ENCODE data around the gene DTL. TPM values are rescaled to one million over a fixed set of nuclear protein-coding genes. Genes with fewer than 3 reads are reported as not detected.

DTL gene
- total and polyA plus RNA-seq, 2 of the 13 experiments (the other 11 are each of a cell fraction or from before 2014, with no cell fraction given): 10.4 to 32.8 TPM

GRCh38 chr1:212030936-212031528 lies 4.5 kb upstream of the DTL start (continued):
- no peak for TF ChIP-seq MEIS1 (CRISPR knock-in tag; IDR thresholded peaks at IDR 0.05; ENCODE audit: borderline replicate concordance)
- TF ChIP-seq TBX2 (CRISPR knock-in tag; IDR thresholded peaks at IDR 0.05; ENCODE audit: borderline replicate concordance): no peak
- TF ChIP-seq, protein P1, sequence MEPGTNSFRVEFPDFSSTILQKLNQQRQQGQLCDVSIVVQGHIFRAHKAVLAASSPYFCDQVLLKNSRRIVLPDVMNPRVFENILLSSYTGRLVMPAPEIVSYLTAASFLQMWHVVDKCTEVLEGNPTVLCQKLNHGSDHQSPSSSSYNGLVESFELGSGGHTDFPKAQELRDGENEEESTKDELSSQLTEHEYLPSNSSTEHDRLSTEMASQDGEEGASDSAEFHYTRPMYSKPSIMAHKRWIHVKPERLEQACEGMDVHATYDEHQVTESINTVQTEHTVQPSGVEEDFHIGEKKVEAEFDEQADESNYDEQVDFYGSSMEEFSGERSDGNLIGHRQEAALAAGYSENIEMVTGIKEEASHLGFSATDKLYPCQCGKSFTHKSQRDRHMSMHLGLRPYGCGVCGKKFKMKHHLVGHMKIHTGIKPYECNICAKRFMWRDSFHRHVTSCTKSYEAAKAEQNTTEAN (CRISPR knock-in tag; conservative IDR thresholded peaks at IDR 0.05): no peak
- TF ChIP-seq MIER2 (CRISPR knock-in tag; IDR thresholded peaks at IDR 0.05): no peak
- no peak for TF ChIP-seq HES4 (CRISPR knock-in tag; IDR thresholded peaks at IDR 0.05; ENCODE audit: borderline replicate concordance)
- TF ChIP-seq ZNF841 (CRISPR knock-in tag; IDR thresholded peaks at IDR 0.05; ENCODE audit: borderline replicate concordance): no peak
- TF ChIP-seq RBM39 (IDR thresholded peaks at IDR 0.05; ENCODE audit: low read depth, low read length, poor library complexity, severe bottlenecking): no peak
- TF ChIP-seq HMG20A (CRISPR knock-in tag; IDR thresholded peaks at IDR 0.05; ENCODE audit: borderline replicate concordance): peak; percentile 90
- no peak for TF ChIP-seq PTBP1 (IDR thresholded peaks at IDR 0.05; ENCODE audit: low read depth, low read length, poor library complexity, severe bottlenecking)
- TF ChIP-seq DPF2 (CRISPR knock-in tag; IDR thresholded peaks at IDR 0.05; ENCODE audit: borderline replicate concordance, low read depth): 0 out of 2 replicates have a peak, but pooled peaks have one; percentile 22
- TF ChIP-seq KLF16 (CRISPR knock-in tag; IDR thresholded peaks at IDR 0.05): peak in 1 of 2 experiments; percentile 84; a peak in 2 of 4 replicates
- TF ChIP-seq, protein P2, sequence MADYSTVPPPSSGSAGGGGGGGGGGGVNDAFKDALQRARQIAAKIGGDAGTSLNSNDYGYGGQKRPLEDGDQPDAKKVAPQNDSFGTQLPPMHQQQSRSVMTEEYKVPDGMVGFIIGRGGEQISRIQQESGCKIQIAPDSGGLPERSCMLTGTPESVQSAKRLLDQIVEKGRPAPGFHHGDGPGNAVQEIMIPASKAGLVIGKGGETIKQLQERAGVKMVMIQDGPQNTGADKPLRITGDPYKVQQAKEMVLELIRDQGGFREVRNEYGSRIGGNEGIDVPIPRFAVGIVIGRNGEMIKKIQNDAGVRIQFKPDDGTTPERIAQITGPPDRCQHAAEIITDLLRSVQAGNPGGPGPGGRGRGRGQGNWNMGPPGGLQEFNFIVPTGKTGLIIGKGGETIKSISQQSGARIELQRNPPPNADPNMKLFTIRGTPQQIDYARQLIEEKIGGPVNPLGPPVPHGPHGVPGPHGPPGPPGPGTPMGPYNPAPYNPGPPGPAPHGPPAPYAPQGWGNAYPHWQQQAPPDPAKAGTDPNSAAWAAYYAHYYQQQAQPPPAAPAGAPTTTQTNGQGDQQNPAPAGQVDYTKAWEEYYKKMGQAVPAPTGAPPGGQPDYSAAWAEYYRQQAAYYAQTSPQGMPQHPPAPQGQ (CRISPR knock-in tag; IDR thresholded peaks at IDR 0.05; ENCODE audit: borderline replicate concordance): no peak
- TF ChIP-seq ZNF644 (CRISPR knock-in tag; IDR thresholded peaks at IDR 0.05; ENCODE audit: low read depth): peak; percentile 91
- no peak for TF ChIP-seq ELK4 (CRISPR knock-in tag; IDR thresholded peaks at IDR 0.05; ENCODE audit: borderline replicate concordance)
- no peak for TF ChIP-seq ZNF670 (CRISPR knock-in tag; IDR thresholded peaks at IDR 0.05; ENCODE audit: borderline replicate concordance)
- no peak for TF ChIP-seq ZNF17 (CRISPR knock-in tag; IDR thresholded peaks at IDR 0.05)
- TF ChIP-seq NR1H2 (CRISPR knock-in tag; IDR thresholded peaks at IDR 0.05; ENCODE audit: borderline replicate concordance, low read depth): no peak
- TF ChIP-seq SNAPC2 (CRISPR knock-in tag; IDR thresholded peaks at IDR 0.05): no peak
- TF ChIP-seq FOXK1 (CRISPR knock-in tag; IDR thresholded peaks at IDR 0.05; ENCODE audit: borderline replicate concordance, low read depth): peak; percentile 49; the same call in 1 of the 2 replicates
- TF ChIP-seq EED (CRISPR knock-in tag; IDR thresholded peaks at IDR 0.05): no peak
- TF ChIP-seq NCOA1 (CRISPR knock-in tag; IDR thresholded peaks at IDR 0.05): no peak
- TF ChIP-seq KDM5A (IDR thresholded peaks at IDR 0.05; ENCODE audit: borderline replicate concordance, low read length): no peak
- no peak for TF ChIP-seq SOX6 (IDR thresholded peaks at IDR 0.05)
- peak; percentile 66; the same call in 1 of the 2 replicates for TF ChIP-seq SOX6 (CRISPR knock-in tag; IDR thresholded peaks at IDR 0.05)
- TF ChIP-seq PHB2 (IDR thresholded peaks at IDR 0.05; ENCODE audit: partially characterized antibody): no peak
- TF ChIP-seq SRSF1 (optimal IDR thresholded peaks at IDR 0.05; ENCODE audit: low read depth, low read length): no peak
- no peak for TF ChIP-seq GABPA (IDR thresholded peaks at IDR 0.05; ENCODE audit: low read depth, low read length)
- TF ChIP-seq GABPA (CRISPR knock-in tag; IDR thresholded peaks at IDR 0.05; ENCODE audit: low read depth): no peak

All from HepG2 (cell line).